ENCODE data around the gene ODAD4. TPM values are rescaled to one million over a fixed set of nuclear protein-coding genes. Genes with fewer than 3 reads are reported as not detected.

Gene ODAD4
- polyA plus RNA-seq, 1 of the 3 experiments (the other 2 are of a cell fraction) = 1.1 TPM

- POLR2A ChIA-PET = interaction anchor here (0.6 kb wide), 1 partner anchor 251 kb away, joined by 5 read pairs; no protein-coding TSS in a partner anchor
- CTCF ChIA-PET = interaction anchor here (0.6 to 7.1 kb wide), 49 partner anchors 9 to 1447 kb away, joined by 3 to 67 read pairs (median 4); partner anchors contain the start of genes DHX58, DNAJC7, NKIRAS2 and ZNF385C
- 18% methylated on average over 7 of the region's 9 CpGs for WGBS (ENCODE audit: low lambda C conversion rate)
Measured at GRCh38 chr17:41962768-41963434, 32.5 kb downstream of the ODAD4 start.

GRCh38 chr17:41965694-41966462 is 35.5 kb downstream of the ODAD4 start:
- WGBS (ENCODE audit: low lambda C conversion rate) = 46% methylated on average over 18 of the region's 18 CpGs
- DNase-seq = peak; percentile 54
- H3K9me3 ChIP-seq = no peaks in the 10 kb centered on the region
- H3K4me2 ChIP-seq = peak overlapping the region; percentile 91
- H3K9me2 ChIP-seq = no peaks in the 10 kb centered on the region
- ChIA-PET POLR2A (interaction anchor here (0.7 to 2.2 kb wide), 3 partner anchors 51 to 138 kb away, joined by 3 to 10 read pairs (median 5); partner anchors contain the start of gene DNAJC7), CTCF (interaction anchor here (0.7 to 4.6 kb wide), 12 partner anchors 27 to 346 kb away, joined by 3 to 21 read pairs (median 4); partner anchors contain the start of genes DNAJC7, KAT2A and NKIRAS2)
- peaks cover 41% of the 10 kb centered on the region for H3K79me2 ChIP-seq (ENCODE audit: insufficient read depth)
- peak overlapping the region; percentile 75 for H2AFZ ChIP-seq (ENCODE audit: low read depth)
- no peaks in the 10 kb centered on the region for H3K27me3 ChIP-seq (ENCODE audit: insufficient read depth)
- H4K20me1 ChIP-seq (ENCODE audit: insufficient read depth) = no peaks in the 10 kb centered on the region
- peak overlapping the region; percentile 93 to 96 for H3K4me3 ChIP-seq (ENCODE audit: low read depth in 2 of 2, low read length in 1 of 2)
- peak overlapping the region; percentile 96 for H3K9ac ChIP-seq
- peak overlapping the region; percentile 41 to 91; a peak in 3 of 4 replicates for H3K27ac ChIP-seq (ENCODE audit: low read depth in 2 of 2, low read length in 1 of 2)
- H3F3A ChIP-seq (replicated peaks; ENCODE audit: insufficient read depth) = peaks cover 8% of the 10 kb centered on the region
- peaks cover 5 to 31% of the 10 kb centered on the region in 2 experiments; a peak in 2 of 4 replicates for H3K4me1 ChIP-seq (ENCODE audit: control insufficient read depth in 1 of 2, insufficient read depth in 2 of 2, low read depth in 1 of 2, low read length in 1 of 2)
- peaks cover 15 to 22% of the 10 kb centered on the region in 2 experiments for H3K36me3 ChIP-seq (replicated peaks in 1 of 2; ENCODE audit: control insufficient read depth in 1 of 2, insufficient read depth in 2 of 2, low read length in 1 of 2)
- TF ChIP-seq USF1 (IDR thresholded peaks at IDR 0.05; ENCODE audit: borderline replicate concordance, low read depth) = no peak
- no peak for TF ChIP-seq RXRA (IDR thresholded peaks at IDR 0.05; ENCODE audit: borderline replicate concordance, low read depth)
- no peak for TF ChIP-seq POLR2AphosphoS5 (IDR thresholded peaks at IDR 0.05; ENCODE audit: low read depth, low read length)
- no peak for TF ChIP-seq GABPA (IDR thresholded peaks at IDR 0.05; ENCODE audit: low read depth)
- TF ChIP-seq, protein P1, sequence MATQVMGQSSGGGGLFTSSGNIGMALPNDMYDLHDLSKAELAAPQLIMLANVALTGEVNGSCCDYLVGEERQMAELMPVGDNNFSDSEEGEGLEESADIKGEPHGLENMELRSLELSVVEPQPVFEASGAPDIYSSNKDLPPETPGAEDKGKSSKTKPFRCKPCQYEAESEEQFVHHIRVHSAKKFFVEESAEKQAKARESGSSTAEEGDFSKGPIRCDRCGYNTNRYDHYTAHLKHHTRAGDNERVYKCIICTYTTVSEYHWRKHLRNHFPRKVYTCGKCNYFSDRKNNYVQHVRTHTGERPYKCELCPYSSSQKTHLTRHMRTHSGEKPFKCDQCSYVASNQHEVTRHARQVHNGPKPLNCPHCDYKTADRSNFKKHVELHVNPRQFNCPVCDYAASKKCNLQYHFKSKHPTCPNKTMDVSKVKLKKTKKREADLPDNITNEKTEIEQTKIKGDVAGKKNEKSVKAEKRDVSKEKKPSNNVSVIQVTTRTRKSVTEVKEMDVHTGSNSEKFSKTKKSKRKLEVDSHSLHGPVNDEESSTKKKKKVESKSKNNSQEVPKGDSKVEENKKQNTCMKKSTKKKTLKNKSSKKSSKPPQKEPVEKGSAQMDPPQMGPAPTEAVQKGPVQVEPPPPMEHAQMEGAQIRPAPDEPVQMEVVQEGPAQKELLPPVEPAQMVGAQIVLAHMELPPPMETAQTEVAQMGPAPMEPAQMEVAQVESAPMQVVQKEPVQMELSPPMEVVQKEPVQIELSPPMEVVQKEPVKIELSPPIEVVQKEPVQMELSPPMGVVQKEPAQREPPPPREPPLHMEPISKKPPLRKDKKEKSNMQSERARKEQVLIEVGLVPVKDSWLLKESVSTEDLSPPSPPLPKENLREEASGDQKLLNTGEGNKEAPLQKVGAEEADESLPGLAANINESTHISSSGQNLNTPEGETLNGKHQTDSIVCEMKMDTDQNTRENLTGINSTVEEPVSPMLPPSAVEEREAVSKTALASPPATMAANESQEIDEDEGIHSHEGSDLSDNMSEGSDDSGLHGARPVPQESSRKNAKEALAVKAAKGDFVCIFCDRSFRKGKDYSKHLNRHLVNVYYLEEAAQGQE (IDR thresholded peaks at IDR 0.05; ENCODE audit: low read depth, low read length) = no peak
- TF ChIP-seq MXI1 (IDR thresholded peaks at IDR 0.05; ENCODE audit: low read depth, low read length) = no peak
- no peak for TF ChIP-seq GATA2 (CRISPR knock-in tag; IDR thresholded peaks at IDR 0.05)
- TF ChIP-seq EZH2phosphoT487 (IDR thresholded peaks at IDR 0.05; ENCODE audit: borderline replicate concordance, low read depth) = no peak

More at GRCh38 chr17:41962768-41963434, 32.5 kb downstream of the ODAD4 start:
- H3K4me1 ChIP-seq (ENCODE audit: control insufficient read depth in 1 of 2, insufficient read depth in 2 of 2, low read depth in 1 of 2, low read length in 1 of 2) = peaks cover 5 to 25% of the 10 kb centered on the region in 2 experiments; a peak in 2 of 4 replicates
- no peaks in the 10 kb centered on the region for H3K9me3 ChIP-seq
- no peak overlapping the region for H2AFZ ChIP-seq (ENCODE audit: low read depth)
- H3K79me2 ChIP-seq (ENCODE audit: insufficient read depth) = peaks cover 11% of the 10 kb centered on the region
- no peak overlapping the region for H3K27ac ChIP-seq (ENCODE audit: low read depth in 2 of 2, low read length in 1 of 2)
- TF ChIP-seq, protein P2, sequence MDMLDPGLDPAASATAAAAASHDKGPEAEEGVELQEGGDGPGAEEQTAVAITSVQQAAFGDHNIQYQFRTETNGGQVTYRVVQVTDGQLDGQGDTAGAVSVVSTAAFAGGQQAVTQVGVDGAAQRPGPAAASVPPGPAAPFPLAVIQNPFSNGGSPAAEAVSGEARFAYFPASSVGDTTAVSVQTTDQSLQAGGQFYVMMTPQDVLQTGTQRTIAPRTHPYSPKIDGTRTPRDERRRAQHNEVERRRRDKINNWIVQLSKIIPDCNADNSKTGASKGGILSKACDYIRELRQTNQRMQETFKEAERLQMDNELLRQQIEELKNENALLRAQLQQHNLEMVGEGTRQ (IDR thresholded peaks at IDR 0.05; ENCODE audit: borderline replicate concordance, low read depth, low read length) = no peak
- TF ChIP-seq NFIC (IDR thresholded peaks at IDR 0.05; ENCODE audit: borderline replicate concordance) = no peak
- peak; percentile 88 for TF ChIP-seq RAD21 (IDR thresholded peaks at IDR 0.05; ENCODE audit: low read length)
- TF ChIP-seq YY1 (IDR thresholded peaks at IDR 0.05; ENCODE audit: low read depth) = no peak
- TF ChIP-seq RCOR1 (IDR thresholded peaks at IDR 0.05; ENCODE audit: low read length) = 0 out of 2 replicates have a peak, but pooled peaks have one; percentile 7
- peak; percentile 94 for TF ChIP-seq CTCF (IDR thresholded peaks at IDR 0.05)
- TF ChIP-seq SMC3 (IDR thresholded peaks at IDR 0.05; ENCODE audit: low read depth, low read length) = peak; percentile 76
- no peaks in the 10 kb centered on the region for H4K20me1 ChIP-seq (ENCODE audit: insufficient read depth)
- H3K4me3 ChIP-seq (ENCODE audit: low read depth in 2 of 2, low read length in 1 of 2) = no peak overlapping the region
- H3K36me3 ChIP-seq (replicated peaks in 1 of 2; ENCODE audit: control insufficient read depth in 1 of 2, insufficient read depth in 2 of 2, low read length in 1 of 2) = peaks cover 0 to 2% of the 10 kb centered on the region in 2 experiments
- DNase-seq = peak; percentile 87
- H3K27me3 ChIP-seq (ENCODE audit: insufficient read depth) = no peaks in the 10 kb centered on the region
- no peak overlapping the region for H3K4me2 ChIP-seq
- peaks cover 8% of the 10 kb centered on the region for H3F3A ChIP-seq (replicated peaks; ENCODE audit: insufficient read depth)
- no peaks in the 10 kb centered on the region for H3K9me2 ChIP-seq
- H3K9ac ChIP-seq = no peak overlapping the region
